ENCODE results near the gene MYOG.

DNA sequence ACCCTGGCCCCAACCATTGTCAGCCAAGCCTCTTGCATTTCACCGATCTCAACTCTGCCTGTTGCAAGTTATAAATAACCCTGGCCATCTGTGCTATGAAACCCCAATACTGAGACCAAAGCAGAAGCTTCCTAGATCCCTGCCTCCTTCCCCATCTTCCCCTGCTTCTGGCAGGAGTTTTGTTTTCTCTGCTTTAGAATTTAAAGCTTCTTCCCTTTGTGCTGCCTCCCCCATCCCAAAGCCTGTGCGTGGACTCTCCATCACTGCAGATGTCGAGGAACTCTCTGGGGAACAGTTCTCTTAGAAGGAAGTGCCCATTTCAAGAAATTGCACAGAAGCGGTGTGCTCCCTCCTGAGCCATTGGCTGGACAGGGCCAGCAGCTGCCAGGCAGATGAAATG, 17.4 kb upstream of the MYOG start:
- no peak for TF ChIP-seq CTCF (conservative IDR thresholded peaks at IDR 0.05; ENCODE audit: low read depth in 2 of 2)
- no peak for TF ChIP-seq POLR2AphosphoS5 (IDR thresholded peaks at IDR 0.05; ENCODE audit: low read depth)
- TF ChIP-seq REST (IDR thresholded peaks at IDR 0.05; ENCODE audit: unreplicated experiment) = no peak
- TF ChIP-seq JUNB (IDR thresholded peaks at IDR 0.05; ENCODE audit: unreplicated experiment) = no peak
- TF ChIP-seq EZH2phosphoT487 (IDR thresholded peaks at IDR 0.05; ENCODE audit: unreplicated experiment) = no peak
- no peak for TF ChIP-seq STAT1 (IDR thresholded peaks at IDR 0.05; ENCODE audit: unreplicated experiment)
- TF ChIP-seq EZH2 (IDR thresholded peaks at IDR 0.05; ENCODE audit: low read depth, unreplicated experiment) = no peak
- TF ChIP-seq ZNF331 (CRISPR knock-in tag; IDR thresholded peaks at IDR 0.05; ENCODE audit: low read depth) = no peak
- no peak for TF ChIP-seq ETS1 (IDR thresholded peaks at IDR 0.05)
- no peak for TF ChIP-seq ZNF114 (CRISPR knock-in tag; IDR thresholded peaks at IDR 0.05)
- no peak for TF ChIP-seq NANOG (IDR thresholded peaks at IDR 0.05; ENCODE audit: borderline replicate concordance)
- no peak for TF ChIP-seq CREB1 (CRISPR knock-in tag; IDR thresholded peaks at IDR 0.05; ENCODE audit: low read depth)
- TF ChIP-seq, protein P1, sequence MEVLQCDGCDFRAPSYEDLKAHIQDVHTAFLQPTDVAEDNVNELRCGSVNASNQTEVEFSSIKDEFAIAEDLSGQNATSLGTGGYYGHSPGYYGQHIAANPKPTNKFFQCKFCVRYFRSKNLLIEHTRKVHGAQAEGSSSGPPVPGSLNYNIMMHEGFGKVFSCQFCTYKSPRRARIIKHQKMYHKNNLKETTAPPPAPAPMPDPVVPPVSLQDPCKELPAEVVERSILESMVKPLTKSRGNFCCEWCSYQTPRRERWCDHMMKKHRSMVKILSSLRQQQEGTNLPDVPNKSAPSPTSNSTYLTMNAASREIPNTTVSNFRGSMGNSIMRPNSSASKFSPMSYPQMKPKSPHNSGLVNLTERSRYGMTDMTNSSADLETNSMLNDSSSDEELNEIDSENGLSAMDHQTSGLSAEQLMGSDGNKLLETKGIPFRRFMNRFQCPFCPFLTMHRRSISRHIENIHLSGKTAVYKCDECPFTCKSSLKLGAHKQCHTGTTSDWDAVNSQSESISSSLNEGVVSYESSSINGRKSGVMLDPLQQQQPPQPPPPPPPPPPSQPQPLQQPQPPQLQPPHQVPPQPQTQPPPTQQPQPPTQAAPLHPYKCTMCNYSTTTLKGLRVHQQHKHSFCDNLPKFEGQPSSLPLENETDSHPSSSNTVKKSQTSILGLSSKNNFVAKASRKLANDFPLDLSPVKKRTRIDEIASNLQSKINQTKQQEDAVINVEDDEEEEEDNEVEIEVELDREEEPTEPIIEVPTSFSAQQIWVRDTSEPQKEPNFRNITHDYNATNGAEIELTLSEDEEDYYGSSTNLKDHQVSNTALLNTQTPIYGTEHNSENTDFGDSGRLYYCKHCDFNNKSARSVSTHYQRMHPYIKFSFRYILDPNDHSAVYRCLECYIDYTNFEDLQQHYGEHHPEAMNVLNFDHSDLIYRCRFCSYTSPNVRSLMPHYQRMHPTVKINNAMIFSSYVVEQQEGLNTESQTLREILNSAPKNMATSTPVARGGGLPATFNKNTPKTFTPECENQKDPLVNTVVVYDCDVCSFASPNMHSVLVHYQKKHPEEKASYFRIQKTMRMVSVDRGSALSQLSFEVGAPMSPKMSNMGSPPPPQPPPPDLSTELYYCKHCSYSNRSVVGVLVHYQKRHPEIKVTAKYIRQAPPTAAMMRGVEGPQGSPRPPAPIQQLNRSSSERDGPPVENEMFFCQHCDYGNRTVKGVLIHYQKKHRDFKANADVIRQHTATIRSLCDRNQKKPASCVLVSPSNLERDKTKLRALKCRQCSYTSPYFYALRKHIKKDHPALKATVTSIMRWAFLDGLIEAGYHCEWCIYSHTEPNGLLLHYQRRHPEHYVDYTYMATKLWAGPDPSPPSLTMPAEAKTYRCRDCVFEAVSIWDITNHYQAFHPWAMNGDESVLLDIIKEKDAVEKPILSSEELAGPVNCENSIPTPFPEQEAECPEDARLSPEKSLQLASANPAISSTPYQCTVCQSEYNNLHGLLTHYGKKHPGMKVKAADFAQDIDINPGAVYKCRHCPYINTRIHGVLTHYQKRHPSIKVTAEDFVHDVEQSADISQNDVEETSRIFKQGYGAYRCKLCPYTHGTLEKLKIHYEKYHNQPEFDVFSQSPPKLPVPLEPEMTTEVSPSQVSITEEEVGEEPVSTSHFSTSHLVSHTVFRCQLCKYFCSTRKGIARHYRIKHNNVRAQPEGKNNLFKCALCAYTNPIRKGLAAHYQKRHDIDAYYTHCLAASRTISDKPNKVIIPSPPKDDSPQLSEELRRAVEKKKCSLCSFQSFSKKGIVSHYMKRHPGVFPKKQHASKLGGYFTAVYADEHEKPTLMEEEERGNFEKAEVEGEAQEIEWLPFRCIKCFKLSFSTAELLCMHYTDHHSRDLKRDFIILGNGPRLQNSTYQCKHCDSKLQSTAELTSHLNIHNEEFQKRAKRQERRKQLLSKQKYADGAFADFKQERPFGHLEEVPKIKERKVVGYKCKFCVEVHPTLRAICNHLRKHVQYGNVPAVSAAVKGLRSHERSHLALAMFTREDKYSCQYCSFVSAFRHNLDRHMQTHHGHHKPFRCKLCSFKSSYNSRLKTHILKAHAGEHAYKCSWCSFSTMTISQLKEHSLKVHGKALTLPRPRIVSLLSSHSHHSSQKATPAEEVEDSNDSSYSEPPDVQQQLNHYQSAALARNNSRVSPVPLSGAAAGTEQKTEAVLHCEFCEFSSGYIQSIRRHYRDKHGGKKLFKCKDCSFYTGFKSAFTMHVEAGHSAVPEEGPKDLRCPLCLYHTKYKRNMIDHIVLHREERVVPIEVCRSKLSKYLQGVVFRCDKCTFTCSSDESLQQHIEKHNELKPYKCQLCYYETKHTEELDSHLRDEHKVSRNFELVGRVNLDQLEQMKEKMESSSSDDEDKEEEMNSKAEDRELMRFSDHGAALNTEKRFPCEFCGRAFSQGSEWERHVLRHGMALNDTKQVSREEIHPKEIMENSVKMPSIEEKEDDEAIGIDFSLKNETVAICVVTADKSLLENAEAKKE (CRISPR knock-in tag; IDR thresholded peaks at IDR 0.05) = no peak
